ENCODE data around the gene CCL23. TPM values are rescaled to one million over a fixed set of nuclear protein-coding genes. Genes with fewer than 3 reads are reported as not detected.

Gene CCL23
- total RNA-seq, 3 donors from 2014 or later: 1.3 to 2.7 (median 1.9) TPM

GRCh38 chr17:35963663-35964062 is 54.1 kb downstream of the CCL23 start:
- intact Hi-C loops (cut with DNase I; ENCODE audit: low total_unique reads): no loop called here

More at GRCh38 chr17:35963663-35964062, 54.1 kb downstream of the CCL23 start:
- Histone ChIP-seq H3K4me1 (no peaks in the 10 kb centered on the region), H3K27ac (no peak overlapping the region), H3K9me3 (no peaks in the 10 kb centered on the region), H3K4me3 (no peak overlapping the region), H3K27me3 (peaks cover 0 to under 1% of the 10 kb centered on the region in 2 donors), H3K36me3 (no peaks in the 10 kb centered on the region)
- no peak for TF ChIP-seq POLR2AphosphoS5 (IDR thresholded peaks at IDR 0.05)
- TF ChIP-seq POLR2A (IDR thresholded peaks at IDR 0.05): no peak
- DNase-seq (ENCODE audit: low spot score in 2 of 2): no peak

Other genes with a start within 250 kb of the CCL23 start
- 10 to 100 TPM in 2 of 3 donors, 1 to 10 TPM in 1; 5.6 to 25.6 (median 12.3) TPM for gene MMP28, start 222.3 kb downstream of the CCL23 start, total RNA-seq
- 10 to 100 TPM; 65.5 to 76.8 (median 72.8) TPM for gene TAF15, start 208.5 kb downstream of the CCL23 start, total RNA-seq
- under 1 TPM in 1 of 3 donors, not detected in 2; 0.16 TPM for gene HEATR9, start 149.1 kb downstream of the CCL23 start, total RNA-seq
- 1 to 10 TPM; 3.5 to 7.6 (median 4.6) TPM for gene CCL5, start 137.6 kb downstream of the CCL23 start, total RNA-seq
- not detected for gene RDM1, start 87.2 kb downstream of the CCL23 start, total RNA-seq
- not detected for gene LYZL6, start 74.3 kb downstream of the CCL23 start, total RNA-seq
- under 1 TPM in 1 of 3 donors, not detected in 2; 0.48 TPM for gene CCL16, start 36.5 kb downstream of the CCL23 start, total RNA-seq
- 10 to 100 TPM; 12.4 to 54.1 (median 31.5) TPM for gene CCL14, start 31.2 kb downstream of the CCL23 start, total RNA-seq
- not detected for gene CCL15, start 16.4 kb downstream of the CCL23 start, total RNA-seq
- gene CCL18, start 46.3 kb upstream of the CCL23 start, total RNA-seq: 100 to 1,000 TPM in 1 of 3 donors, 1 to 10 TPM in 1, not detected in 1; 1.3 to 116 TPM
- 10 to 100 TPM in 1 of 3 donors, under 1 TPM in 1, not detected in 1; 0.96 to 10.8 TPM for gene CCL3, start 72.2 kb upstream of the CCL23 start, total RNA-seq
- 10 to 100 TPM in 1 of 3 donors, 1 to 10 TPM in 2; 2.6 to 12.0 (median 5.2) TPM for gene CCL4, start 85.9 kb upstream of the CCL23 start, total RNA-seq
- gene TBC1D3B, start 158.7 kb upstream of the CCL23 start, total RNA-seq: 1 to 10 TPM; 1.9 to 7.6 (median 5.2) TPM
- gene CCL3L1, start 178.8 kb upstream of the CCL23 start, total RNA-seq: 1 to 10 TPM in 1 of 3 donors, not detected in 2; 5.0 TPM
- 1 to 10 TPM in 1 of 3 donors, under 1 TPM in 1, not detected in 1; 0.33 to 6.1 TPM for gene CCL4L2, start 193.1 kb upstream of the CCL23 start, total RNA-seq
- under 1 TPM in 1 of 3 donors, not detected in 2; 0.64 TPM for gene TBC1D3I, start 246.6 kb upstream of the CCL23 start, total RNA-seq